Prostate gland (tissue), 2 donors: Measurements from ENCODE around the gene SLX4. TPM values are rescaled to one million over a fixed set of nuclear protein-coding genes. Genes with fewer than 3 reads are reported as not detected.
A peak's percentile ranks its signal among the peaks of the same experiment; 100 is the strongest.

Experiments
- DNase-seq: peaks from one replicate; pipeline ENCODE4 v3.0.0-alpha.2; 2019; ENCODE audit warnings: low spot score
- H3K27ac ChIP-seq, 2 donors: fragments of 200-600 bp; sonication (generic); 2 replicates each; pipeline ENCODE4 v1.5.1; 2017 to 2019
- H3K27me3 ChIP-seq: fragments of 200-600 bp; sonication (generic); replicated peaks from 2 replicates; pipeline ENCODE4 v1.5.1; 2019; ENCODE audit not compliant: insufficient read depth
- H3K36me3 ChIP-seq, 2 donors: fragments of 200-600 bp; sonication (generic); 1 replicate in 1 of 2; 2 replicates in 1 of 2; pipeline versions ENCODE4 v1.5.1 to v1.8.1; 2017 to 2019
- H3K4me1 ChIP-seq: fragments of 200-600 bp; sonication (generic); replicated peaks from 2 replicates; pipeline ENCODE4 v1.5.1; 2019
- H3K4me3 ChIP-seq, 2 donors: fragments of 200-600 bp; sonication (generic); 2 replicates each; pipeline ENCODE4 v1.5.1; 2017 to 2019
- H3K9me3 ChIP-seq: fragments of 200-600 bp; sonication (generic); 2 replicates; pipeline ENCODE4 v1.5.1; 2017
- CTCF ChIP-seq, 4 experiments: fragments of 200-600 bp in 2 of 4; fragments of 450-650 bp in 2 of 4; sonication (generic) in 2 of 4; IDR thresholded peaks; 1 replicate in 3 of 4; 2 replicates in 1 of 4; pipeline ENCODE4 v1.5.1; 2016 to 2019; ENCODE audit warnings: antibody characterized with exemption in 4 of 4, mild to moderate bottlenecking in 2 of 4, moderate library complexity in 2 of 4
- POLR2A ChIP-seq: fragments of 450-650 bp; IDR thresholded peaks from one replicate; pipeline ENCODE4 v1.6.1; 2016; ENCODE audit warnings: antibody characterized with exemption, mild to moderate bottlenecking
- POLR2AphosphoS5 ChIP-seq: sonication (generic); formaldehyde crosslinking; IDR thresholded peaks from one replicate; pipeline ENCODE4 v1.6.1; 2017; ENCODE audit warnings: antibody characterized with exemption
- WGBS: methylation state at CpG from one replicate; pipeline ENCODE4 v1.1.5; 2018; 5-methylcytosine and 5-hydroxymethylcytosine counted together
- intact Hi-C: fragments of 100-400 bp; cut with DNase I; formaldehyde crosslinking; loops from one replicate; pipeline ENCODE4 v1.14.2; 2022
- total RNA-seq, 2 donors: library from RNA; depleted of rRNA; stranded (reverse); fragments of >200 nt; gene quantifications; one replicate each; pipeline ENCODE4 v1.1.0, GENCODE V29; 2016

SLX4 gene
- total RNA-seq, 2 donors from 2014 or later = 4.9 to 14.7 TPM

- Histone ChIP-seq H3K4me1 (peaks cover 6% of the 10 kb centered on the region), H3K36me3 (peaks cover 3 to 15% of the 10 kb centered on the region in 2 donors), H3K27me3 (no peaks in the 10 kb centered on the region), H3K9me3 (no peaks in the 10 kb centered on the region), H3K4me3 (no peak overlapping the region), H3K27ac (no peak overlapping the region)
- WGBS = 72% methylated on average over 18 of the region's 18 CpGs
- DNase-seq = no peak
- no peak for TF ChIP-seq POLR2AphosphoS5
- no peak for TF ChIP-seq CTCF (IDR thresholded peaks at IDR 0.05)
- TF ChIP-seq POLR2A = no peak
- intact Hi-C loops = no loop called here
Observed at GRCh38 chr16:3651461-3652372, 40.3 kb upstream of the SLX4 start.

- WGBS = 87% methylated on average over 13 of the region's 13 CpGs
- DNase-seq = no peak
Observed at GRCh38 chr16:3650631-3651265, 39.3 kb upstream of the SLX4 start.

GRCh38 chr16:3646348-3646920 is 35.0 kb upstream of the SLX4 start:
- H3K4me3 ChIP-seq = no peak overlapping the region
- peak; percentile 87 for DNase-seq
- peak overlapping the region; percentile 36 to 67 for H3K27ac ChIP-seq
- H3K4me1 ChIP-seq = peaks cover 27% of the 10 kb centered on the region
- H3K36me3 ChIP-seq = peaks cover 0 to 4% of the 10 kb centered on the region in 2 donors
- TF ChIP-seq POLR2A = no peak
- TF ChIP-seq POLR2AphosphoS5 = peak; percentile 88
- intact Hi-C loops = no loop called here
- 38% methylated on average over 15 of the region's 15 CpGs for WGBS
- no peaks in the 10 kb centered on the region for H3K9me3 ChIP-seq
- no peaks in the 10 kb centered on the region for H3K27me3 ChIP-seq

More at GRCh38 chr16:3650631-3651265, 39.3 kb upstream of the SLX4 start:
- Histone ChIP-seq H3K27ac (no peak overlapping the region), H3K4me1 (peaks cover 11% of the 10 kb centered on the region), H3K4me3 (no peak overlapping the region), H3K9me3 (no peaks in the 10 kb centered on the region), H3K36me3 (peaks cover 0 to 14% of the 10 kb centered on the region in 2 donors), H3K27me3 (no peaks in the 10 kb centered on the region)
- intact Hi-C loops = no loop called here
- TF ChIP-seq POLR2AphosphoS5 = no peak
- TF ChIP-seq CTCF (IDR thresholded peaks at IDR 0.05) = no peak
- TF ChIP-seq POLR2A = no peak

GRCh38 chr16:3645504-3646347 is 34.3 kb upstream of the SLX4 start:
- intact Hi-C loops = no loop called here
- TF ChIP-seq POLR2A (no peak), CTCF (IDR thresholded peaks at IDR 0.05) (no peak), POLR2AphosphoS5 (no peak)
- Histone ChIP-seq H3K4me1 (peaks cover 27% of the 10 kb centered on the region), H3K9me3 (no peaks in the 10 kb centered on the region), H3K4me3 (no peak overlapping the region), H3K27me3 (no peaks in the 10 kb centered on the region), H3K27ac (peak overlapping the region; percentile 36 to 67), H3K36me3 (no peaks in the 10 kb centered on the region)
- 49% methylated on average over 19 of the region's 19 CpGs for WGBS
- no peak for DNase-seq
